ENCODE data around the gene TRAPPC3.

The TRAPPC3 gene

GRCh38 chr1:36092798-36093185 lies 56.5 kb downstream of the TRAPPC3 start:
- no peaks in the 10 kb centered on the region for H3K27me3 ChIP-seq (ENCODE audit: control insufficient read depth in 2 of 2, insufficient read depth in 2 of 2, low read length in 2 of 2)
- H3K4me1 ChIP-seq (ENCODE audit: control insufficient read depth in 2 of 2, insufficient read depth in 2 of 2, low read length in 2 of 2), result peaks cover 13 to 15% of the 10 kb centered on the region in 2 donors
- H3K4me3 ChIP-seq (ENCODE audit: low read length in 2 of 2), result no peak overlapping the region
- peaks cover 39 to 41% of the 10 kb centered on the region in 2 donors for H3K36me3 ChIP-seq (ENCODE audit: control insufficient read depth in 2 of 2, insufficient read depth in 2 of 2, low read length in 2 of 2)
- H3K9ac ChIP-seq (ENCODE audit: low read depth in 1 of 2, low read length in 2 of 2), result no peak overlapping the region
- H3K27ac ChIP-seq (ENCODE audit: low read depth in 2 of 2, low read length in 2 of 2), result no peak overlapping the region
- H3K9me3 ChIP-seq (ENCODE audit: control insufficient read depth in 2 of 2, low read length in 2 of 2), result no peaks in the 10 kb centered on the region

GRCh38 chr1:36092166-36092797 lies 57.0 kb downstream of the TRAPPC3 start:
- Histone ChIP-seq H3K9me3 (ENCODE audit: control insufficient read depth in 2 of 2, low read length in 2 of 2) (no peaks in the 10 kb centered on the region), H3K4me1 (ENCODE audit: control insufficient read depth in 2 of 2, insufficient read depth in 2 of 2, low read length in 2 of 2) (peaks cover 13 to 15% of the 10 kb centered on the region in 2 donors), H3K9ac (ENCODE audit: low read depth in 1 of 2, low read length in 2 of 2) (no peak overlapping the region), H3K36me3 (ENCODE audit: control insufficient read depth in 2 of 2, insufficient read depth in 2 of 2, low read length in 2 of 2) (peaks cover 39 to 41% of the 10 kb centered on the region in 2 donors), H3K27me3 (ENCODE audit: control insufficient read depth in 2 of 2, insufficient read depth in 2 of 2, low read length in 2 of 2) (no peaks in the 10 kb centered on the region), H3K27ac (ENCODE audit: low read depth in 2 of 2, low read length in 2 of 2) (no peak overlapping the region), H3K4me3 (ENCODE audit: low read length in 2 of 2) (no peak overlapping the region)

GRCh38 chr1:36091698-36092097 lies 57.6 kb downstream of the TRAPPC3 start:
- Histone ChIP-seq H3K27me3 (ENCODE audit: control insufficient read depth in 2 of 2, insufficient read depth in 2 of 2, low read length in 2 of 2) (no peaks in the 10 kb centered on the region), H3K36me3 (ENCODE audit: control insufficient read depth in 2 of 2, insufficient read depth in 2 of 2, low read length in 2 of 2) (peaks cover 39 to 41% of the 10 kb centered on the region in 2 donors), H3K9ac (ENCODE audit: low read depth in 1 of 2, low read length in 2 of 2) (no peak overlapping the region), H3K9me3 (ENCODE audit: control insufficient read depth in 2 of 2, low read length in 2 of 2) (no peaks in the 10 kb centered on the region), H3K4me1 (ENCODE audit: control insufficient read depth in 2 of 2, insufficient read depth in 2 of 2, low read length in 2 of 2) (peaks cover 13 to 15% of the 10 kb centered on the region in 2 donors), H3K27ac (ENCODE audit: low read depth in 2 of 2, low read length in 2 of 2) (no peak overlapping the region), H3K4me3 (ENCODE audit: low read length in 2 of 2) (no peak overlapping the region)

GRCh38 chr1:36091141-36091540 lies 58.1 kb downstream of the TRAPPC3 start:
- Histone ChIP-seq H3K9me3 (ENCODE audit: control insufficient read depth in 2 of 2, low read length in 2 of 2) (no peaks in the 10 kb centered on the region), H3K4me1 (ENCODE audit: control insufficient read depth in 2 of 2, insufficient read depth in 2 of 2, low read length in 2 of 2) (peaks cover 13 to 15% of the 10 kb centered on the region in 2 donors), H3K4me3 (ENCODE audit: low read length in 2 of 2) (no peak overlapping the region), H3K27ac (ENCODE audit: low read depth in 2 of 2, low read length in 2 of 2) (no peak overlapping the region), H3K36me3 (ENCODE audit: control insufficient read depth in 2 of 2, insufficient read depth in 2 of 2, low read length in 2 of 2) (peaks cover 39 to 40% of the 10 kb centered on the region in 2 donors), H3K27me3 (ENCODE audit: control insufficient read depth in 2 of 2, insufficient read depth in 2 of 2, low read length in 2 of 2) (no peaks in the 10 kb centered on the region), H3K9ac (ENCODE audit: low read depth in 1 of 2, low read length in 2 of 2) (no peak overlapping the region)

- H3K27ac ChIP-seq (ENCODE audit: low read depth in 2 of 2, low read length in 2 of 2), result peak overlapping the region; percentile 84 to 90
- H3K9me3 ChIP-seq (ENCODE audit: control insufficient read depth in 2 of 2, low read length in 2 of 2), result no peaks in the 10 kb centered on the region
- peaks cover 2 to 6% of the 10 kb centered on the region in 2 donors for H3K27me3 ChIP-seq (ENCODE audit: control insufficient read depth in 2 of 2, insufficient read depth in 2 of 2, low read length in 2 of 2)
- peak overlapping the region; percentile 77 to 95 for H3K4me3 ChIP-seq (ENCODE audit: low read length in 2 of 2)
- H3K4me1 ChIP-seq (ENCODE audit: control insufficient read depth in 2 of 2, insufficient read depth in 2 of 2, low read length in 2 of 2), result peaks cover 13 to 15% of the 10 kb centered on the region in 2 donors
- H3K36me3 ChIP-seq (ENCODE audit: control insufficient read depth in 2 of 2, insufficient read depth in 2 of 2, low read length in 2 of 2), result peaks cover 34 to 36% of the 10 kb centered on the region in 2 donors
- H3K9ac ChIP-seq (ENCODE audit: low read depth in 1 of 2, low read length in 2 of 2), result peak overlapping the region; percentile 68 to 79
Observed at GRCh38 chr1:36089393-36090121, 59.7 kb downstream of the TRAPPC3 start.

- Histone ChIP-seq H3K9ac (ENCODE audit: low read depth in 1 of 2, low read length in 2 of 2) (peak within 1 kb of the TSS; percentile 68 to 79), H3K9me3 (ENCODE audit: control insufficient read depth in 2 of 2, low read length in 2 of 2) (no peaks in the 10 kb centered on the region), H3K4me1 (ENCODE audit: control insufficient read depth in 2 of 2, insufficient read depth in 2 of 2, low read length in 2 of 2) (peaks cover 13 to 15% of the 10 kb centered on the region in 2 donors), H3K27ac (ENCODE audit: low read depth in 2 of 2, low read length in 2 of 2) (peak within 1 kb of the TSS; percentile 84 to 90), H3K36me3 (ENCODE audit: control insufficient read depth in 2 of 2, insufficient read depth in 2 of 2, low read length in 2 of 2) (peaks cover 27 to 29% of the 10 kb centered on the region in 2 donors), H3K4me3 (ENCODE audit: low read length in 2 of 2) (peak within 1 kb of the TSS; percentile 77 to 95), H3K27me3 (ENCODE audit: control insufficient read depth in 2 of 2, insufficient read depth in 2 of 2, low read length in 2 of 2) (peaks cover 2 to 9% of the 10 kb centered on the region in 2 donors)
Observed at GRCh38 chr1:36088577-36089392, 60.5 kb downstream of the TRAPPC3 start, which contains the start of gene ADPRS. Gene ADPRS, plus strand, starts transcription at chr1:36088892. Its CDS starts 13 bp downstream, at chr1:36088905.

- H3K27ac ChIP-seq (ENCODE audit: low read depth in 2 of 2, low read length in 2 of 2), result peak overlapping the region in 1 of 2 donors; percentile 90
- peaks cover 22 to 24% of the 10 kb centered on the region in 2 donors for H3K36me3 ChIP-seq (ENCODE audit: control insufficient read depth in 2 of 2, insufficient read depth in 2 of 2, low read length in 2 of 2)
- no peaks in the 10 kb centered on the region for H3K9me3 ChIP-seq (ENCODE audit: control insufficient read depth in 2 of 2, low read length in 2 of 2)
- H3K27me3 ChIP-seq (ENCODE audit: control insufficient read depth in 2 of 2, insufficient read depth in 2 of 2, low read length in 2 of 2), result peaks cover 4 to 9% of the 10 kb centered on the region in 2 donors
- H3K4me1 ChIP-seq (ENCODE audit: control insufficient read depth in 2 of 2, insufficient read depth in 2 of 2, low read length in 2 of 2), result peaks cover 13 to 15% of the 10 kb centered on the region in 2 donors
- H3K9ac ChIP-seq (ENCODE audit: low read depth in 1 of 2, low read length in 2 of 2), result peak overlapping the region; percentile 68 to 79
- H3K4me3 ChIP-seq (ENCODE audit: low read length in 2 of 2), result peak overlapping the region; percentile 77 to 95
Observed at GRCh38 chr1:36088265-36088576, 61.1 kb downstream of the TRAPPC3 start.

- peaks cover 13 to 15% of the 10 kb centered on the region in 2 donors for H3K4me1 ChIP-seq (ENCODE audit: control insufficient read depth in 2 of 2, insufficient read depth in 2 of 2, low read length in 2 of 2)
- no peak overlapping the region for H3K27ac ChIP-seq (ENCODE audit: low read depth in 2 of 2, low read length in 2 of 2)
- H3K4me3 ChIP-seq (ENCODE audit: low read length in 2 of 2), result no peak overlapping the region
- peaks cover 5 to 9% of the 10 kb centered on the region in 2 donors for H3K27me3 ChIP-seq (ENCODE audit: control insufficient read depth in 2 of 2, insufficient read depth in 2 of 2, low read length in 2 of 2)
- no peaks in the 10 kb centered on the region for H3K9me3 ChIP-seq (ENCODE audit: control insufficient read depth in 2 of 2, low read length in 2 of 2)
- H3K9ac ChIP-seq (ENCODE audit: low read depth in 1 of 2, low read length in 2 of 2), result no peak overlapping the region
- peaks cover 14 to 16% of the 10 kb centered on the region in 2 donors for H3K36me3 ChIP-seq (ENCODE audit: control insufficient read depth in 2 of 2, insufficient read depth in 2 of 2, low read length in 2 of 2)
Observed at GRCh38 chr1:36087233-36088123, 61.8 kb downstream of the TRAPPC3 start.

Measured in mucosa of rectum (tissue), 2 donors.